Measurements from ENCODE around the gene SELENOH.
"Not testable (repeated sequence)": the region's sequence is repeated elsewhere in the genome, so short reads cannot be mapped to it uniquely, and the experiment has no call there.

SELENOH gene
- total RNA-seq: 10.5 to 15.7 (median 14.6) reads per million in 4 experiments

GRCh38 chr11:57741132-57742086 lies at the start of gene SELENOH:
Gene SELENOH (plus strand): TSS chr11:57741491. CDS start chr11:57741596, 105 bp downstream.
- peak; percentile 84 for DNase-seq

GRCh38 chr11:57698843-57699365 lies 42.4 kb upstream of the SELENOH start:
- no peak for DNase-seq

GRCh38 chr11:57699813-57700212 lies 41.5 kb upstream of the SELENOH start:
- no peak for DNase-seq

- DNase-seq: no peak
These were observed 40.9 kb upstream of the SELENOH start for GRCh38 chr11:57700425-57700824.

- no peak for DNase-seq
These were observed 38.0 kb upstream of the SELENOH start for GRCh38 chr11:57703341-57703740.

GRCh38 chr11:57704932-57705331 lies 36.4 kb upstream of the SELENOH start:
- no peak for DNase-seq

- not testable (repeated sequence) for DNase-seq
These were observed 35.9 kb upstream of the SELENOH start for GRCh38 chr11:57705432-57705831.

- no peak for DNase-seq
These were observed 31.4 kb upstream of the SELENOH start for GRCh38 chr11:57709802-57710367.

GRCh38 chr11:57711414-57712255 lies 29.7 kb upstream of the SELENOH start, which contains the start of gene MED19:
Gene MED19 (minus strand): TSS chr11:57712215. CDS start chr11:57712179, 36 bp downstream.
- peak; percentile 67 for DNase-seq

GRCh38 chr11:57712256-57713150 lies 28.8 kb upstream of the SELENOH start, which contains the start of gene TMX2:
Gene TMX2 (plus strand): TSS chr11:57712593. CDS start chr11:57712619, 26 bp downstream.
- DNase-seq: peak; percentile 82

GRCh38 chr11:57713835-57714234 lies 27.5 kb upstream of the SELENOH start:
- no peak for DNase-seq

- not testable (repeated sequence) for DNase-seq
These were observed 24.6 kb upstream of the SELENOH start for GRCh38 chr11:57716726-57717125.

- no peak for DNase-seq
These were observed 14.1 kb upstream of the SELENOH start for GRCh38 chr11:57727185-57727584.

- DNase-seq: no peak
These were observed 12.5 kb upstream of the SELENOH start for GRCh38 chr11:57728829-57729228.

- no peak for DNase-seq
These were observed 11.8 kb upstream of the SELENOH start for GRCh38 chr11:57729479-57729878.

GRCh38 chr11:57732661-57733060 lies 8.6 kb upstream of the SELENOH start:
- no peak for DNase-seq

GRCh38 chr11:57735619-57736298 lies 5.5 kb upstream of the SELENOH start:
- no peak for DNase-seq

- DNase-seq: no peak
These were observed 779 bp downstream of the SELENOH start for GRCh38 chr11:57742087-57742452.

- no peak for DNase-seq
These were observed 3.1 kb downstream of the SELENOH start for GRCh38 chr11:57744357-57744756.

- DNase-seq: no peak
These were observed 3.9 kb downstream of the SELENOH start for GRCh38 chr11:57745206-57745605.

GRCh38 chr11:57746920-57747319 lies 5.6 kb downstream of the SELENOH start:
- no peak for DNase-seq

Measured in effector CD8-positive, alpha-beta T cell (primary cell).